ENCODE measurements around the gene RBM42.

RBM42 gene

GRCh38 chr19:35655600-35655999, 26.8 kb downstream of the RBM42 start:
- no peak for DNase-seq

DNA sequence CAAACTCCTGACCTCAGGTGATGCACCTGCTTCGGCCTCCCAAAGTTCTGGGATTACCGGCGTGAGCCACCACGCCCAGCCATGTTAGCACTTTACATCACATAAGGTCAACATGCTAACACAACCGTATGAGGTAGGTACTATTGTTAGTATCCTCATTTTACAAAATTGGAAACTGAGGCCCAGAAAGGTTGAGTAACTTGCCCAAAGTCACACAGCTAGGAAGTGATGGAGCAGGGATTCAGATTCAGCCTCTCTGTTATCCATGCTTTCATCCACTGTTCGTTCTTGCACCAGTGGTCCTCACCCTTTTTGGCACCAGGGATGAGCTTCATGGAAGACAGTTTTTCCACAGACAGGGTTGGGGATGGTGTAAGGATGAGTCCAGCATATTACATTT, 27.9 kb downstream of the RBM42 start:
- DNase-seq = no peak

- no peak for DNase-seq
Observed at GRCh38 chr19:35657904-35658700, 29.3 kb downstream of the RBM42 start.

- DNase-seq = no peak
Observed at GRCh38 chr19:35661995-35662340, 33.1 kb downstream of the RBM42 start.

DNA sequence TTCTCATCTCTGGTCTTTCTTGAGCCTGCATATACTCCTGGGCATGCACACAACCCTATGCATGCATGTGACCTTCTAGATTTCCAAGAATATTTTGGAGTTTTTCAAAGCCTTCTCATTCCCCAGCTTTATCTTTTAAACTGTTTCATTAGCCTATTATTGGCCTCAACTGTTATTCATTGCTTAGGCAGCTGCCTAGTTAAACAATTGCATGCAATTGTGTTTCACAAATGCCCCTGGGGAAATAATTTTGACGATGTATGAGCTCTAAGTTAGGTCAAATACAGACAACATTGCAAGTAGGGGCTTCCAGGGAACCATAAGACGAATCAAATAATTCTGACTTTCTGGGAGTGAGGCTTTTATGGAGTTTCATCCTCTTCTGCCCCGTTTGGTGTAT, 35.1 kb downstream of the RBM42 start:
- DNase-seq = no peak

GRCh38 chr19:35665157-35665556, 36.3 kb downstream of the RBM42 start:
- no peak for DNase-seq

DNA sequence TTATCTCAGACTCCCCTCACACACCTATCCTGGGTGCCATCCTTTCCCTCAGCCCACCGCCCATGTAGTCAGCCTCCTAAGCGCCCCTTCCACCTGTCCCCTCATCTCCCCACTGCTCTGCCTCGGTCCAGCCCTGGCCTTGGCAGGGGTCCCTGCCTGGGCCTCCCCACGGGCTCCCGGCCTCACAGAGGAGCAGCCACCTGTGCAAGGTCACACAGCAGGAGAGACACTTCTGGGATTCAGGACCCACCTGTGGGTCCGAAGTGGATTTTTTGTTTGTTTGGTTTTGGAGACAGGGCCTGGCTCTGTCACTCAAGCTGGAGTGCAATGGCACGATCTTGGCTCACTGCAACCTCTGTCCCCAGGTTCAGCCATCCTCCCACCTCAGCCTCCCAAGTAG, 36.8 kb downstream of the RBM42 start:
- no peak for DNase-seq

GRCh38 chr19:35666251-35666913, 37.5 kb downstream of the RBM42 start, which contains the start of gene UPK1A:
UPK1A (plus strand) TSS chr19:35666517; CDS start chr19:35666813, 296 bp downstream.
- DNase-seq = no peak

- DNase-seq = no peak
Observed at GRCh38 chr19:35669566-35669965, 40.7 kb downstream of the RBM42 start.

DNA sequence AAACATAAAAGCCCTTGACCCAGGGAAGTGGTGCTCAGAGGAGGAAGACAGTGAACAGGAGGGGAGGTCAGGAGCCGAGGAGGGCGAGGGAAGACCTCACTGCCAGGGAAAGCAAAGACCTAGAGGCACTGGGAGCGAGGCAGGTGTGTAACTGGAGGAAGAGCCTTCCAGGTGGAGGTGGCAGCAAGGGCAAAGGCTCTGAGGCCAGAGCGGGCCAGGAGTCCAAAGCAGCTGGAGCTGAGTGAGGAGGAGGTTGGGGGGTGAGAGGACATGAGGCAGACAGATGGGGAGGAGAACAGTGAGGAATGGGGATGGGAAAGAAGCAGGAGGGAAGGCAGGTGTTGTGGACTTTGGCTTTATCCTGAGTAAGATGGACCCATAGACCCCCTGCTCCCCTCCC, 41.1 kb downstream of the RBM42 start:
- DNase-seq = no peak

- no peak for DNase-seq
Observed at GRCh38 chr19:35670686-35671085, 41.9 kb downstream of the RBM42 start.

- DNase-seq = no peak
Observed at GRCh38 chr19:35671818-35672217, 43.0 kb downstream of the RBM42 start.

DNA sequence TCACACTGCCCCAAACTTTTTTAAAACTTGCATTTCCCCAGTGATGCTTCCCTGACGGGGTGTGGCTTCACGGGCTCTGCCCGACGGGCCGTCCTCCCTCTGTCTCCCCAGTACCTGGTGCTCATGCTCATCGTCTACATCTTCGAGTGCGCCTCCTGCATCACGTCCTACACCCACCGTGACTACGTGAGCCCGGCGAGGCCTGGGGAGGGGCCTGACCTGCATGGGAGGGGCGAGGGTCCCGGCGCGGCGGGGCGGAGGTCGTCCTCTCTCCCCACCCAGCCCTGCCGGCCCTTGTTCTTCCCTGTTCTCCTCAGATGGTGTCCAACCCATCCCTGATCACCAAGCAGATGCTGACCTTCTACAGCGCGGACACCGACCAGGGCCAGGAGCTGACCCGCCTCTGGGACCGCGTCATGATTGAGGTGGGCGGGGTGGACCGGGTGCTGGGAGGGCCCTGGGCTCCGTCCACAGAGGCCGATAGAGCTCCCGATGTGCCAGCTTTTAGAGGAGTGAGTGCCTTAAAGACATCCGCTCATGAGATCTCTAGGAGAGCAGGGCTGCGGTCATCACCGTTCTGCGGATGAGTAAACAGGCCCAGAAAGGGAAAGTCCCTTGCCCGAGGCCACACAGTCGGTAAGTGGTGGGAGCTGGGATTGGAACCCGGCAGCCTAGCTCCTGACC, 44.4 kb downstream of the RBM42 start:
- DNase-seq = peak; percentile 89

DNA sequence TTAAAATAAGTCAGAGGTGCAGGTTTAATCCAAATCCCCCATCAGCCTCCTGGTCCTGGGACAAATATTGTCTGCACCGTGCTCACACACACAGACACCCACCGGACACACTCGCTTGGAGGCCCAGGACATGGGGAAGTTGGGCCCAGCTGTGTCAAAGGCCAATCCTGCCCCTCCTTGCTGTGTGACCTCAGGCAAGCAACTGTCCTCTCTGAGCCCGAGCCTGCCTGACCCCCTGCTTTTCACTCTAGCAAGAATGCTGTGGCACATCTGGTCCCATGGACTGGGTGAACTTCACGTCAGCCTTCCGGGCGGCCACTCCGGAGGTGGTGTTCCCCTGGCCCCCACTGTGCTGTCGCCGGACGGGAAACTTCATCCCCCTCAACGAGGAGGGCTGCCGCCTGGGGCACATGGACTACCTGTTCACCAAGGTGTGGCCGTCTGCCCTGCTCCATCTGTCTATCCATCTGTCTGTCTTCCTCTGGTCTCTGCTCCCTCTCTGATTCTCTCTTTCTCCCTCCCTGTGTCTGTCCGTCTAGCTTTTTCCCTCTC, 46.8 kb downstream of the RBM42 start:
- DNase-seq = no peak

Measured in islet precursor cell (in vitro differentiated cells).